H9 (cell line): ENCODE measurements around the gene UQCR11. TPM values are rescaled to one million over a fixed set of nuclear protein-coding genes. Genes with fewer than 3 reads are reported as not detected.
A peak's percentile ranks its signal among the peaks of the same experiment; 100 is the strongest.

Experiments
- DNase-seq: peaks from one replicate; pipeline ENCODE4 v3.0.0-alpha.2; 2017
- H2AFZ ChIP-seq: one replicate; pipeline ENCODE4 v1.6.1; 2013; ENCODE audit warnings: mild to moderate bottlenecking, low read length, control low read depth, moderate library complexity
- H2AK5ac ChIP-seq: 2 replicates; pipeline ENCODE4 v1.6.1; 2013; ENCODE audit warnings: low read length, control low read depth, mixed read lengths; ENCODE audit not compliant: insufficient read length
- H2BK120ac ChIP-seq: one replicate; pipeline ENCODE4 v1.6.1; 2013; ENCODE audit warnings: low read depth, mild to moderate bottlenecking, low read length, control low read depth, inconsistent platforms; ENCODE audit not compliant: poor library complexity, severe bottlenecking
- H2BK12ac ChIP-seq: 2 replicates; pipeline ENCODE4 v1.6.1; 2013; ENCODE audit warnings: low read length, control low read depth, mixed read lengths, low read depth; ENCODE audit not compliant: insufficient read length
- H2BK15ac ChIP-seq: 2 replicates; pipeline ENCODE4 v1.6.1; 2013; ENCODE audit warnings: low read depth, low read length, control low read depth
- H2BK20ac ChIP-seq: one replicate; pipeline ENCODE4 v1.6.1; 2013; ENCODE audit warnings: low read depth, mild to moderate bottlenecking, low read length, control low read depth, inconsistent platforms; ENCODE audit not compliant: poor library complexity, severe bottlenecking
- H2BK5ac ChIP-seq: 2 replicates; pipeline ENCODE4 v1.6.1; 2013; ENCODE audit warnings: low read length, control low read depth, mixed read lengths; ENCODE audit not compliant: insufficient read length
- H3K14ac ChIP-seq: 2 replicates; pipeline ENCODE4 v1.6.1; 2013; ENCODE audit warnings: low read length, control low read depth; ENCODE audit not compliant: insufficient read depth
- H3K18ac ChIP-seq: 2 replicates; pipeline ENCODE4 v1.6.1; 2013; ENCODE audit warnings: low read depth, mild to moderate bottlenecking, mixed read lengths, low read length, control low read depth; ENCODE audit not compliant: insufficient read length
- H3K23ac ChIP-seq: 2 replicates; pipeline ENCODE4 v1.6.1; 2013; ENCODE audit warnings: low read length, control low read depth, mixed read lengths, low read depth; ENCODE audit not compliant: insufficient read length
- H3K23me2 ChIP-seq: 2 replicates; pipeline ENCODE4 v1.6.1; 2013; ENCODE audit warnings: low read depth, mild to moderate bottlenecking, mixed read lengths, low read length, control low read depth; ENCODE audit not compliant: insufficient read length, poor library complexity, severe bottlenecking
- H3K27ac ChIP-seq: 2 replicates; pipeline ENCODE4 v1.5.1; 2013; ENCODE audit warnings: low read length, control low read depth, mixed read lengths, low read depth; ENCODE audit not compliant: insufficient read length
- H3K27me3 ChIP-seq: 2 replicates; pipeline ENCODE4 v1.6.1; 2013; ENCODE audit warnings: low read length, control low read depth, inconsistent platforms; ENCODE audit not compliant: insufficient read depth
- H3K4ac ChIP-seq: 2 replicates; pipeline ENCODE4 v1.6.1; 2013; ENCODE audit warnings: low read depth, mild to moderate bottlenecking, control low read depth, inconsistent platforms, low read length, moderate library complexity
- H3K4me1 ChIP-seq: 2 replicates; pipeline ENCODE4 v1.6.1; 2013; ENCODE audit warnings: low read length, control low read depth, inconsistent platforms; ENCODE audit not compliant: insufficient read depth
- H3K4me2 ChIP-seq: 2 replicates; pipeline ENCODE4 v1.6.1; 2013; ENCODE audit warnings: low read length, control low read depth, mixed read lengths; ENCODE audit not compliant: insufficient read length, insufficient read depth
- H3K56ac ChIP-seq: 2 replicates; pipeline ENCODE4 v1.6.1; 2013; ENCODE audit warnings: low read depth, mild to moderate bottlenecking, mixed read lengths, low read length, control low read depth; ENCODE audit not compliant: insufficient read length
- H3K79me1 ChIP-seq: 2 replicates; pipeline ENCODE4 v1.6.1; 2013; ENCODE audit warnings: low read depth, mild to moderate bottlenecking, moderate library complexity, low read length, control low read depth, inconsistent platforms; ENCODE audit not compliant: insufficient read depth, poor library complexity, severe bottlenecking
- H3K79me2 ChIP-seq: 2 replicates; pipeline ENCODE4 v1.6.1; 2013; ENCODE audit warnings: low read length, control low read depth, inconsistent platforms; ENCODE audit not compliant: insufficient read depth
- H3K9ac ChIP-seq: 2 replicates; pipeline ENCODE4 v1.6.1; 2013; ENCODE audit warnings: low read length, control low read depth, mixed read lengths; ENCODE audit not compliant: insufficient read length; ENCODE audit errors: extremely low read depth
- H3K9me3 ChIP-seq: one replicate; pipeline ENCODE4 v1.6.1; 2013; ENCODE audit warnings: low read depth, low read length, inconsistent platforms; ENCODE audit not compliant: control insufficient read depth
- H3T11ph ChIP-seq: one replicate; pipeline ENCODE4 v1.6.1; 2013; ENCODE audit warnings: mild to moderate bottlenecking, low read length, control low read depth, inconsistent platforms
- H4K20me1 ChIP-seq: one replicate; pipeline ENCODE4 v1.6.1; 2013; ENCODE audit not compliant: control insufficient read depth, insufficient read length, insufficient read depth
- H4K5ac ChIP-seq: 2 replicates; pipeline ENCODE4 v1.6.1; 2013; ENCODE audit warnings: low read depth, mild to moderate bottlenecking, mixed read lengths, low read length, control low read depth; ENCODE audit not compliant: insufficient read length
- H4K8ac ChIP-seq: replicated peaks from 2 replicates; pipeline ENCODE4 v1.6.1; 2013; ENCODE audit warnings: low read length, control low read depth, mixed read lengths, low read depth; ENCODE audit not compliant: insufficient read length
- H4K91ac ChIP-seq: 2 replicates; pipeline ENCODE4 v1.6.1; 2013; ENCODE audit warnings: low read depth, mild to moderate bottlenecking, moderate library complexity, mixed read lengths, low read length, control low read depth; ENCODE audit not compliant: insufficient read length
- H3K27ac Mint-ChIP-seq, 3 experiments: 2 replicates in 2 of 3; 3 replicates in 1 of 3; pipeline ENCODE4 v1.8.0; 2020 to 2021; ENCODE audit warnings: mixed read lengths in 3 of 3, mild to moderate bottlenecking in 1 of 3, moderate library complexity in 1 of 3
- H3K27me3 Mint-ChIP-seq: 2 replicates; pipeline ENCODE4 v1.8.0; 2021; ENCODE audit warnings: low read depth, mild to moderate bottlenecking, moderate library complexity, mixed read lengths
- H3K36me3 Mint-ChIP-seq, 3 experiments: 2 replicates in 2 of 3; 3 replicates in 1 of 3; pipeline ENCODE4 v1.8.0; 2020 to 2021; ENCODE audit warnings: low read depth in 3 of 3, mixed read lengths in 3 of 3; ENCODE audit not compliant: insufficient read depth in 1 of 3
- H3K4me1 Mint-ChIP-seq, 2 experiments: 2 replicates each; pipeline ENCODE4 v1.8.0; 2020; ENCODE audit warnings: mixed read lengths in 2 of 2
- H3K4me3 Mint-ChIP-seq, 2 experiments: 2 replicates in 1 of 2; 3 replicates in 1 of 2; pipeline ENCODE4 v1.8.0; 2020 to 2021; ENCODE audit warnings: mild to moderate bottlenecking in 2 of 2, mixed read lengths in 2 of 2, moderate library complexity in 1 of 2
- H3K9me3 Mint-ChIP-seq, 2 experiments: 2 replicates in 1 of 2; 3 replicates in 1 of 2; pipeline ENCODE4 v1.8.0; 2020; ENCODE audit warnings: mild to moderate bottlenecking in 2 of 2, mixed read lengths in 2 of 2, moderate library complexity in 1 of 2
- CTCF ChIP-seq: fragments of 200-600 bp; sonication (generic); conservative IDR thresholded peaks from 3 replicates; pipeline ENCODE4 v1.8.0; 2021; ENCODE audit warnings: antibody characterized with exemption, mild to moderate bottlenecking
- WGBS: extraction: QIAGEN DNeasy Blood & Tissue Kit; methylation state at CpG from one replicate; pipeline ENCODE4 v1.1.7; 2013; ENCODE audit warnings: missing lambda C conversion rate, low lambda C conversion rate, mixed read lengths; ENCODE audit not compliant: insufficient read length; ENCODE audit errors: extremely low coverage; 5-methylcytosine and 5-hydroxymethylcytosine counted together
- total RNA-seq: library from RNA; stranded (reverse); gene quantifications from 2 replicates; pipeline ENCODE4 v1.2.1, GENCODE V29; 2021

UQCR11 gene
- total RNA-seq, 1 experiment from 2014 or later = 174 TPM

DNA sequence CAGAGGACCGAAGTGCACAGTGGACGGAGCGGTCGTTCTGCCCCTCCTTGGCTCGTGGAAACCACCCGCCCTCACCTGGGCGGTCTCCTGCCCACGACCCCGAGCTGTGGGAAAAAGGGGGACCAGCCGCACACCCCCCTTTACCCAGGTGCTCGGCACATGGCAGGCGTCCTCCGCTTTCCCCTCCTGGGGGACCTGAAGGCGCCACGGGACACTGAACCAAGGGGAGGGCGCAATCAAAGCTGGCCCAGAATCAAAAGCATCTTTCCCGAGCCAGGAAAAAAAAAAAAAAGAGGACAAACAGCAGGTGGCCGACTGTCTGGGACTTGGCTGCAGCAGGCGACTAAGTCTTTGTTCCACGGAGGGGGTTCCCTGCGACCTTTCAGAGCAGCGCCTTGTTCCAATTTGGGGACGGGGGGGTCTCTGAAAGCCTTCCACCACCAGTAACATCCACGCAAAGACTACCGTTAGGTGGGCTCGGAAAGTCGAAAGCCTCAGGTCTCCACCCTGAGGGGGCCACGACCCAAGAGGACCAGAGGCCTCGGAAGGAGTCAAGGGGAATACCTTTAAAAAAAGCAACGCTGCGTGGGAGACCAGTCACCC lies 13.7 kb downstream of the UQCR11 start:
- Histone ChIP-seq H2AFZ (no peak overlapping the region), H2AK5ac (no peak overlapping the region), H3T11ph (no peak overlapping the region), H3K23ac (no peak overlapping the region), H3K79me2 (peaks cover 10% of the 10 kb centered on the region; the same call in 1 of the 2 replicates), H3K4ac (peak overlapping the region; percentile 93), H3K27ac (peak overlapping the region; percentile 78), H4K20me1 (no peaks in the 10 kb centered on the region), H3K9me3 (no peaks in the 10 kb centered on the region), H3K9ac (peak overlapping the region; percentile 81), H2BK15ac (no peak overlapping the region), H4K5ac (peak overlapping the region; percentile 20), H3K79me1 (peaks cover 2% of the 10 kb centered on the region), H3K27me3 (no peaks in the 10 kb centered on the region), H2BK120ac (peak overlapping the region; percentile 96), H4K91ac (peak overlapping the region; percentile 98), H3K4me1 (no peaks in the 10 kb centered on the region), H3K4me2 (peak overlapping the region; percentile 77), H3K23me2 (peaks cover 12% of the 10 kb centered on the region), H2BK5ac (no peak overlapping the region), H3K14ac (peak overlapping the region; percentile 99), H4K8ac (no peak overlapping the region), H2BK20ac (no peak overlapping the region), H3K56ac (no peak overlapping the region), H3K18ac (peak overlapping the region; percentile 100), H2BK12ac (no peak overlapping the region)
- Mint-ChIP-seq H3K27ac (peak overlapping the region; percentile 89 to 97 (median 97)), H3K27me3 (peaks cover 1% of the 10 kb centered on the region; the same call in 1 of the 2 replicates), H3K4me1 (peaks cover 16 to 20% of the 10 kb centered on the region in 2 experiments), H3K9me3 (no peaks in the 10 kb centered on the region), H3K4me3 (peak overlapping the region; percentile 83 to 87), H3K36me3 (peaks cover 6 to 29% (median 14%) of the 10 kb centered on the region in 3 experiments; a peak in 6 of 7 replicates)
- no peak for DNase-seq
- TF ChIP-seq CTCF = no peak
- WGBS = no CpG with 5 or more reads among the region's 31 CpGs
